HG03575 (cell line): ENCODE measurements around the gene NRAS.

Experiments
- ATAC-seq: cut with Tn5 transposase; IDR thresholded peaks from one replicate; pipeline ENCODE4 v1.9.1; 2021; ENCODE audit not compliant: unreplicated experiment, insufficient number of reproducible peaks, low FRiP score; ENCODE audit errors: extremely low read depth

The NRAS gene

DNA sequence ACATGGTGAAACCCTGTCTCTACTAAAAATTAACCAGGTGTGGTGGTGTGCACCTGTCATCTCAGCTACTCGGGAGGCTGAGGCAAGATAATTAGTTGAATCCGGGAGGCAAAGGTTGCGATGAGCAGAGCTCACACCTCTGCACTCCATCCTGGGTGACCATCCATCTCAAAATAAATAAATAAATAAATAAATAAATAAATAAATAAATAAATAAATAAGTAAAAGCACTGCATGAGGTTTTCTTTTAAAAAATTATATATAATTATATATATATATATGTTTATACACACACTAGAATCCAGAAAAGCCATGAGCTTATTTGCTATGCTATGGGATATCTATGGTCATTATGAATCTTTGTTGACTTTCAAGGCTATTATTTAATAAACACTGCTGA is 23.6 kb downstream of the NRAS start:
- ATAC-seq, result no peak

DNA sequence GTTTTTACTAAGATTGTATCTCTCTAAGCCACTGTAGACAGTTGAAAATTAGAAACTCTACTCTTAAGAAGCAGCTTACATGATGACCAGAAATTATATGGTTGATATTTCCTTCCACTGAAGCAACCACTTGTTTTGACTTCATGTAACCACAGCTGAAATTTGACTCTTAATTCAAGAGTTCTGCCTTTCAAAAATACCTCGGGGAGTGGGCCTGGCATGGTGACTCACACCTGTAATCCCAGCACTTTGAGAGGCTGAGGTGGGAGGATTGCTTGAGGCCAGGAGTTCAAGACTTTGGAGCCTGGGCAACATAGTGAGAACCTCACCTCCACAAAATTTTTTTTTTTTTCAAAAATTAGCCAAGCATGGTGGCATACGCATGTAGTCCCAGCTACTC is 25.5 kb downstream of the NRAS start:
- no peak for ATAC-seq

DNA sequence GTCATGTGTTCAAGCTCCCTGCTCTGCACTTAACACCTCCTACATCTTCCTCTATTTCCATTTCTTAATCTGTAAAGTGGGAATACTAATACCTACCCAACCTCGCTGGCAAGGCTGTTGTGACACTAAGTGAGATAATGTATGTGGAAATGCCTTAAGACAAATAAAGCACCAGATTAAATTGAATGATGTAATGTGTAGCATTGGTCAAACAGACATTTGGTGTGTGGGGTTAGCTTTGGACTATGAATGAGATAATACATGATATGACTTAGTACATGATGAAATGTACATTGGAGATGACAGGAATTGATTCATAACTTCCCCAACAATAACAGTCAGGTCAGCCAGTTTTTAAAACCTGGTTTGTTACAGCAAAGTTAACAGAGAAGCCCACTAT is 26.4 kb downstream of the NRAS start:
- no peak for ATAC-seq

DNA sequence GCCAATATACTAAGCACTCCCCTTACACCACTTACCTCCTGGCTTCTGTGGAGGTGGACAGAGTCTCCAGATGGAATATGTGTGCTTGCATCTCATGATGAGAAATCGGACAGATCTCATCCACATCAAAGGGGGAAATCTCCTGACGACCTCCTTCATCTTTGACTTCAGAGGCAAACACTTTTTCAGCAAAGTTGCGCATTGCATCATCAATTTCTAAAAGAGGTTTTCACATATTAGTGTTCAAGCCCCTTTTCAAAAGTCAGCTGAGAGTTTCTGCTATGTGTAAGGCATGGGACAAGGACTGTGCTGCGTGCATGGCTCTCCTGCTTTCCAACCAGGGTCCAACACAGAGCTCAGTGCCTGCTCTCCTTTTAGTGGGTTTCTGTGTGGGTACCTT is 28.0 kb downstream of the NRAS start:
- no peak for ATAC-seq

DNA sequence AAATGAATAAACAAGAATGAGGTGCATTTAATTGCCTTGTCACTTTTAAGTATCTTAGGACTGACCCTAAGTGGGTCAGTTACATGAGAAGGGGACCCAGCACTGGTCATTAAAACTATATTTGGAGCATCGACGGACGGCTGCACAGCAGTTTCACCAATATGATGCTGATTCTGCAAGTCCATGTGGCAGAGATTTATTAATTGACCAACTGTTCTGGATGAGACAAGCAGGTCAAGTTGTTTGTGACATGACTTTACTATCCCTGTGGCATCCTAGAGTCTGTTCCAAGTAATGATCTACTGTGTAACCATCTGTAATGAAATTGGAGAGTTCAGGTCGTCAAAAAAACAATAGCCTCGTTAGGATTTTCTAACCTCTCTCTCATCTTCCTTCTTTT is 30.7 kb downstream of the NRAS start:
- ATAC-seq, result no peak

DNA sequence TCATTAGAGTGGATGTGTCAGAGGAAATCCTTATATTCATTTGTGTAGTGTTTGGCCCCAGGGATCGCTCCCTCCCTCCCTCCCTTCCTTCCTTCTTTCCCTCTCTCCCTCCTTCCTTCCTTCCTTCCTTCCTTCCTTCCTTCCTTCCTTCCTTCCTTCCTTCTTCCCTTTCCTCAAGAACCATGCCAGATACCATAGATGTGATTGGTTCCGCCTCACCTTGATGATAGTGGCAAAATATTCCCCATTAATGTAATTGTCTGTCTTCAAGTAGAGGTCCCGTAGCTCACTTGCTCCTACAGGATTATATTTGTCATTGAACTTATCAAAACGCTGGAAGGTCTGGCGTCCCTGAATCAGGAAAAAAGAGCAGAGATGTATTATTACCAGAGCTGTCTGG is 38.9 kb downstream of the NRAS start:
- ATAC-seq, result no peak

DNA sequence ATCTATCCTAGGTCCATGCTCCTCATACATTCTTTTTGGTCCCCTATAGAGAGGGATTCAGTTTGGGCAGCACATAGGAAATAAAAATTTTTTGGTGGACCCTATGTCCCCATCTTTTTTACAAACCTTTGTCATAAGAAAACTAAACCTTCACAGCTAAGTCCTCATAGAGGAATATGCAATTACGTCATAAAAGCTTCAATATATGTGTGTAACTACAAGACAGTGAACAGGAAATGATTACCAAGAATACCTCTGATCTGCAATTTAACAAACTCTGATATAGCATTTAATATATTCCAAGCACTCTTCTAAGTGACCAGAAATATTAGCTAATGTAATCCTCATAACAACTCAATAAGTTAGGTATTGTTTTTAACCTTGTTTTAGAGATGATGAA is 40.5 kb downstream of the NRAS start:
- no peak for ATAC-seq

DNA sequence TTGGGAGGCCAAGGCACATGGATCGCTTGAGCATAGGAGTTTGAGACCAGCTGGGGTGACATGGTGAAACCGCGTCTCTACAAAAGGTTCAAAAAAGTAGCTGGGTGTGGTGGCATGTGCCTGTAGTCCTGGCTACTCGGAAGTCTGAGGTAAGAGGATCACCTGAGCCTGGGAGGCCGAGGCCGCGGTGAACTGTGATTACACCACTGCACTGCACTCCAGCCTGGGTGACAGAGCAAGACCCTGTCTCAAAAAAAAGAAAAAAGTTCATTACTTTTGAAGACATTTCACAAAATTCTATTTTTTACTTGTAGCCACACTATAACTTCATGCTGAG is 44.7 kb downstream of the NRAS start:
- no peak for ATAC-seq

DNA sequence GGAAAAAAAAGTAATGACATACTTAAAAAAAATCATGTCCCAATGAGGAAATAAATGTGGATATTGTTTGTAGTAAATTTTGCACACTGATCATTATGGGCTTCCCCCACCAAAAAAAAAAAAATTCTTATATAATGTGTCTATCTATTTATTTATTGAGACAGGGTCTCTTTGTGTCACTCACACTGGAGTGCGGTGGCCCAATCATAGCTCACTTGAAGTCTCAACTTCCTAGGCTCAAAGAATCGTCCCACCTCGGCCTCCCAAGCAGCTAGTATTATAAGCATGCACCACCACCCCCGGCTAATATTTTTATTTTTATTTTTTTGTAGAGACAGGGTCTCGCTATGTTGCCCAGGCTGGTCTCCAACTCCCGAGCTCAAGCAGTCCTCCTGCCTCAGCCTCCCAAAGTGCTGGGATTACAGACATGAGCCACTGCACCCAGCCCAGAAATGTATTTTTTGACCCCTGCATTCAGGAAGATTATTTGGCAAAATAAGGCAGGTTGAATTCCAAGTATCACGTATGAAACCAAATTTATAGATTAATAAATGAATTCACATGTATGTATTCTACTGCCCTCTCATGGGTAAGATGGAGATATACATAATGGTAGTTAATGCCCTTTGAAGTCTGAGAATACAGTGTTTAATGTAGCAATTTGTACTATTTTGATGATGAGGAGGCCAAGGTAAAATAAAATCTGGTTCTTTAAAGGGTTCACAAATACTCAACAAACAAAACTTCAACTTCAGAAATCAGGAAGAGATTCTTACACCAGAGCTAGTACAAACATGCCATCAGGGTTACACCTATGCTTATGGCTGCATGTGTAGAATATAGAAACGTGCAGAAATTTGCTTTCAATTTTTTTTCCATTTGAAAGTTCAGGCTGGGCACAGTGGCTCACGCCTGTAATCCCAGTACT is 45.3 kb downstream of the NRAS start:
- no peak for ATAC-seq

DNA sequence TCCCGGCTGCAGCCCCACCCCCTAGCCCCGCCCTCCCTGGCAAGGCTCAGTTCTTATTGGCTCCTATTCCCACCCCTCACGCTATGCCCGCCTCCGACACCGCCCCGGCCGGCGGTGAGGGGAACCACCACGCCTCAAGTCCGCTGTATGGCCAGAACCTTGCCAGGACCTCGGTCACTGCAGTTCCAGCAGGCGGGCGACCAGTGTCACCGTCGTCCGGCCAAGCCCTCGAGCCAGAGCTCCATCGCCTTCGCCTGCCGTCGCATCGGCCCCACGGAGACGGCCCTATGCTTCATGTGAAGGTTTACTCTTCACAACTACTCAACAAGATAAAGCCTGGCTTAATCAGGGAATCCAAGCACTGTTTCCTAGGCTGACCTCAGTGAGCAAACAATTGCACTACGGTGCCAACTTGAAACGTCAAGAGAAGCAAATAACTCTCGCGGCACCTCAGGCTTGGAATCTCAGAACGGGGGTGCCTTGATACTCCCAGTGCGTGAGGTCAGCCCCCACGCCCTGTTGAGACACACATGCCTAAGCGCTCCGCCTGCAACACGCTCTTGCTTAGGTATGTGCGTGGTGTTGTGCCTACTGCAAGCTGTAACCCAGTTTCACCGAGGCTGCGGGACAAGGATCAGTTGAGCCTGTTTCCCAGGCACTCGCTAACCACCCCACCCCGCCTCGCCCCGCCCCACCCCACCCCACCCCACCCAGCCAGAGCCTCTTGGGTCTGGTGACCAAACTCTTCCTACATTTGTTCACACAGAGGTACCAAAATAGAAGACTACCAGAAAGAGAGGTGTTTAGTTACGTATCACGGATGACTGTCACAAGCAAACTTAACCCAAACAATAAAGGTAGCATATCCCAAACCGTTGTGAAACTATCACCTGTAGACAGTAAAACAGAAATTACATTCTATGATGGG is 46.2 kb downstream of the NRAS start:
- ATAC-seq, result peak; percentile 61

DNA sequence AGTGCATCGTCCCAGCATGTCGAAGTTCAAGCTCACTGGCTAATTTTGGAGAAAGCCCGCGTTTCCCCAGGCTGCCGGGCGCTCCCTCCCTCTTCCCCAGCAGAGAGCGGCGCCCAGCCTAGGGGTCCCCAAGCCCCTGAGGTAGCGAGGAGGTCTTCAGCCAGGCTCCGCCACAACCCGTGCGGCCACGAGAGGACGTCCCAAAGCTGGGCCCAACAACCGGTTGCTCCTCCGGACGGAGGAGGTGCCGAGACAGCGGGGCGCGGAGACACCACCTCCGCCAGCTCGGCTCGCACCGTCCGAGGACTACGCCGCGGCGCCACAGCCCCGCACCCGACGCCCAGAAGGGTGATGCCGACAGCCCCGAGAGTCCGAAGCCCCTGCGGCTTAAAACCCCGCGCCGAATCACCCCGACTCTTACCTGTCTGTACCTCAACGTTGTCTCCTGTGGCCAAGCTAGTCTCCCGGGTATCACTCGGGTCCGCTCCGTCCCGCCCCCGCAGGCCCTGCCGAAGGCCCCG is 46.9 kb downstream of the NRAS start, which contains the start of gene DENND2C:
DENND2C (minus strand) TSS at position 488 of the 521 bp plus-strand sequence. CDS start 44,065 bp downstream, outside the sequence.
- ATAC-seq, result peak; percentile 20

DNA sequence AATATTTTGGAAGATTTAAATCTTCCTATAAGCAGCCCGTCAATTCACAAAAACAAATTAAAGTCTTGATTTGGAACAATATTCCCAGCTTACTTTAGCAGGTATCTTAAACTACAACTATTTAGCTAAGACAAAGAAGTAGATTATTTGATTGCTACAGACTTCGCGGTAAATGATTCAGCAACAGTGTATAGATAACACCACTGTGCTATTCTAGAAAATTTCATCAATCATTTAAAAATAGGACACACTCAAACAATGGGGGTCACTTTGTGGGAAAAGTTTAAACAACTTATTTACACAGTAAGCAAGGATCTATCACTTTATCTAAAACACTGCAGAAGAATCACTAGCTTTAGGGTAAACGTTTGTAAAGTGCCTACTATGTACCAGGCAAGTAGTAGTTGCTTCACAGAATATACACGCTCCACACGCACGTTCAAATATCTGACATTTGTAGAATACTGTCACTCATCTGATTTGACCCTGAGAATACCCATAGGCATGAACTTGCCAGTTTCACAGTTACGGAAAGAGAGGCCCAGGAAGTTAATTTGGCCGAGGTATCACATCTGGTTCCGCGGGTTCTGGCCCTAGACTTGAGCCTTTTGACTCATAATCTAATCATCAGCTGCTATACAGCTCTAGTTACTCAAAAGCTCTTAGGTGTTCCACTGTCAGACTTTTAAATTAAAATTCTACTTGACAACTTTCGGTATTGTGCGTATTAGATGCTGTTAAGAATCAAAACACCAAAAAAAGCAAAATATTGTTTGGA is 47.6 kb downstream of the NRAS start:
- no peak for ATAC-seq

DNA sequence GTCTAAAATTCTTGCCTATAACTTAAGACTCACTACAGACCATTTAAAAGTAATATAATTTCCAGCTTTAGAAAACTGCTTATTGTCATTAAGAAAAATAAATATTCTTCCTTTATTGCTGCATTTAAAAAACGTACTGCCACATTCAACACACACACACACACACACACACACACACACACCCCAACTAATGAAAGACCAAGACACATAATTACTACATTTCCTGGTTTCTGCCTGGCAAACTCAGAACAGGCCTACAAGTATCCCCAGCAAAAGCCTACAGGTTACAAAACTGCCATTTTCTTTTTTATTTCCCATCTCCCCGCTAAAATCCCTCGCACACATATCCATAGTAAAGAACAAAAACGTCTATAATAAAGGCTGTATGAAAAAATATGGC is 48.2 kb downstream of the NRAS start:
- no peak for ATAC-seq

DNA sequence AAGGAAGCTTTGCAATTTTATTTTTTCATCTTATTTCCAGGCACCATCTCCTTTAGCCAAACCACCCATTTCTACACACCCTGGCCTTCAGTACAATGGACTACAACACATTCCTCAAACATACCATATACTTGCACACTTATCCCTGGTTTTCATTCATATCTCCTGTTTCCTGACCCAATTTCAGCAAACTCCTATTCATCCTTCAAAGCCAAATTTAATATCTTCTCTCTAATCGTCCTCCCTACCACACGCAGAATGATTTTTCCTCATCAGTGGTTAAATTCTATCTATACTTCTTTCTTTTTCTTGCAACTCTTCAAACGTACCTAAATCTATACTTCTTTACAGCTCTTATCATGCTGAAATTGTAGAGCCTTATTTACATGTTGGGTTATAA is 49.6 kb downstream of the NRAS start:
- ATAC-seq, result no peak

DNA sequence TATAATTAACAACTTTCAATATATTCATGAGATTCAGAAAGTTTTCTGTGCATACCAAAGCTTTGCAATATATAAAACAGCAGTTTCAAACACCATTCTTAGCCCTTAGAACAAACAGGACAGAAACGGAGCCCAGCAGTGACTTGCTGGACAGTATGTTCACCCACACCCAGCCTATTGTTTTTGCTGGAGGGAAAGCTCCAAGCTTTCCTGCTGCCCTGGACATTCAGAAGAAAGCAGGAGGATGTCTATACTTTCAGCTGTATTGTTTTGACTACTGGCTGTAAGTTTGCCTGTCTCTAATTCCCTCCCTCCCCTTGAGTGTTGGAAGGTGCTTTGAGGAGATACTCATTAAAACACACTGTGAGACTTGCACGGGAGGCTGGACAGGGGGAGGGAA is 56.3 kb downstream of the NRAS start:
- ATAC-seq, result no peak
